MM.1S (cell line): ENCODE data around the gene PRKD3.

Source experiments
- EZH2 ChIP-seq: fragments of 300-600 bp; sonication (generic); optimal IDR thresholded peaks from 2 replicates; pipeline ENCODE3; 2017; ENCODE audit warnings: low read depth, mild to moderate bottlenecking, antibody characterized with exemption, low read length, mixed read lengths
- EZH2phosphoT487 ChIP-seq: fragments of 300-600 bp; sonication (generic); IDR thresholded peaks from 2 replicates; pipeline ENCODE4 v1.6.1; 2018; ENCODE audit warnings: antibody characterized with exemption, low read length
- TF ChIP-seq, protein P1 (sequence below): fragments of 300-600 bp; sonication (generic); IDR thresholded peaks from 2 replicates; pipeline ENCODE4 v1.5.1; 2016; ENCODE audit warnings: antibody characterized with exemption, low read length, mixed read lengths

DNA sequence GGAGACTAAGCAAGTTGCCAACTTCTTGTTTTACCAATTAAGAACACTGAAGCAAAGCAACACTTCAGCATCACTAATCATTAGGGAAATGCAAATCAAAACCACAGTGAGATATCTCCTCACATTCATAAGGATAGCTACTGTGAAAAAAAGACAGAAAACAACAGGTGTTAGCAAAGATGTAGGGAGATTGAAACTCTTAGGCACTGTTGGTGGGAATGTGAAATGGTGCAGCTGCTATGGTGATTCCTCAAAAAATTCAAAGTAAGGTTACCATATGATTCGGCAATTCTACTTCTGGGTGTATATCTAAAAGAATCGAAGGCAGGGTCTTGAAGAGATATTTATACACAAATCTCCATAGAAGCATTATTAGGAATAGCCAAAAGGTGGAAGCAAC lies 8.6 kb upstream of the PRKD3 start:
- TF ChIP-seq, protein P1, sequence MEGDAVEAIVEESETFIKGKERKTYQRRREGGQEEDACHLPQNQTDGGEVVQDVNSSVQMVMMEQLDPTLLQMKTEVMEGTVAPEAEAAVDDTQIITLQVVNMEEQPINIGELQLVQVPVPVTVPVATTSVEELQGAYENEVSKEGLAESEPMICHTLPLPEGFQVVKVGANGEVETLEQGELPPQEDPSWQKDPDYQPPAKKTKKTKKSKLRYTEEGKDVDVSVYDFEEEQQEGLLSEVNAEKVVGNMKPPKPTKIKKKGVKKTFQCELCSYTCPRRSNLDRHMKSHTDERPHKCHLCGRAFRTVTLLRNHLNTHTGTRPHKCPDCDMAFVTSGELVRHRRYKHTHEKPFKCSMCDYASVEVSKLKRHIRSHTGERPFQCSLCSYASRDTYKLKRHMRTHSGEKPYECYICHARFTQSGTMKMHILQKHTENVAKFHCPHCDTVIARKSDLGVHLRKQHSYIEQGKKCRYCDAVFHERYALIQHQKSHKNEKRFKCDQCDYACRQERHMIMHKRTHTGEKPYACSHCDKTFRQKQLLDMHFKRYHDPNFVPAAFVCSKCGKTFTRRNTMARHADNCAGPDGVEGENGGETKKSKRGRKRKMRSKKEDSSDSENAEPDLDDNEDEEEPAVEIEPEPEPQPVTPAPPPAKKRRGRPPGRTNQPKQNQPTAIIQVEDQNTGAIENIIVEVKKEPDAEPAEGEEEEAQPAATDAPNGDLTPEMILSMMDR = no peak
- TF ChIP-seq EZH2 = no peak
- no peak for TF ChIP-seq EZH2phosphoT487
